Measurements from ENCODE around the gene ABHD8.

The ABHD8 gene

DNA sequence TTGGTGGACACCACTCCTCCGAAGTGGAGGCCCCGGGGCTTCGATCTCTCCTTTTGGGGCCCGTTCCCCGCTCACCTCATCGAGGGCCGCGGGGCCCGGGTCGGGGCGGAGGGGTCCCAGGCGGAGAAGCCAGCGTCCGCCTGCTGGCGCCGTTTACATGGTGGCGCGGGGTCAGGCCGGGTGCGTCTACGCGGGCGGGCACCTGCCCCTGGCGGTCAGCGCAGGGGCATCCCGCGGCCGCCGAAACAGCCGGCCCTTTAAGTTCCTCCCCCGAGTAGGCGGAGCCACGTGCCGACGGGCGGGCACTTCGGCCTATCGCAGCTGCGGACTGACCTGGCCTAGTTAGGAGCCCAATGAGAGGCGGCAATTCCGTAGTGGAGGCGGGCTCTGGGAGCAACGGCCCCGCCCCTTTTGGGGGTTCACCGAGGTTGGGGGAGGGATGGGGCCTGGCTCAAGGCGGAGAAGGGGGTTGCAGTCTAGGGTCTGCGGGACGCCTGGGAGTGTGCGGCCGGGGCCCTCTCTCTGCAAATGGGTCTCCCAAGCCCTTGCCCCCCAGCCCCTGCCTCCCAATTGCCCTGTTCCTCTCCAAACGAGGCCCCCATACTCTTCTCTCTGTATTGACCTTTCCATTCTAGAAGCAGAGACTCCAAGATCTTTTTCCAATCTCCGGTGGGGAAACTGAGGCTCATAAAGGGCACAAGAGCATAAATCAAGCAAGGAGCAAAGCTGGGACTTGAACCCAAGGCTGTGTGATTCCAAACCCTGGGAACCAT lies at the start of gene ABHD8:
ABHD8 (minus strand) TSS at position 259 of the 773 bp plus-strand sequence. CDS start 1,809 bp downstream, outside the sequence.
- no peak for TF ChIP-seq TEAD4 (IDR thresholded peaks at IDR 0.05)
- no peak for TF ChIP-seq RAD21 (IDR thresholded peaks at IDR 0.05; ENCODE audit: low read depth)
- no peak for TF ChIP-seq EP300 (IDR thresholded peaks at IDR 0.05; ENCODE audit: borderline replicate concordance)
- no peak for TF ChIP-seq REST (IDR thresholded peaks at IDR 0.05; ENCODE audit: low read depth)
- TF ChIP-seq TCF12 (IDR thresholded peaks at IDR 0.05; ENCODE audit: low read depth): no peak
- no peak for TF ChIP-seq TAF1 (IDR thresholded peaks at IDR 0.05; ENCODE audit: low read depth)
- TF ChIP-seq, protein P1, sequence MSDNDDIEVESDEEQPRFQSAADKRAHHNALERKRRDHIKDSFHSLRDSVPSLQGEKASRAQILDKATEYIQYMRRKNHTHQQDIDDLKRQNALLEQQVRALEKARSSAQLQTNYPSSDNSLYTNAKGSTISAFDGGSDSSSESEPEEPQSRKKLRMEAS (IDR thresholded peaks at IDR 0.05): peak; percentile 47; the same call in 1 of the 2 replicates
- TF ChIP-seq EGR1 (IDR thresholded peaks at IDR 0.05): no peak
- no peak for TF ChIP-seq CREB1 (IDR thresholded peaks at IDR 0.05; ENCODE audit: low read depth)
- TF ChIP-seq FOXM1 (IDR thresholded peaks at IDR 0.05; ENCODE audit: borderline replicate concordance, low read depth): no peak
- TF ChIP-seq, protein P2, sequence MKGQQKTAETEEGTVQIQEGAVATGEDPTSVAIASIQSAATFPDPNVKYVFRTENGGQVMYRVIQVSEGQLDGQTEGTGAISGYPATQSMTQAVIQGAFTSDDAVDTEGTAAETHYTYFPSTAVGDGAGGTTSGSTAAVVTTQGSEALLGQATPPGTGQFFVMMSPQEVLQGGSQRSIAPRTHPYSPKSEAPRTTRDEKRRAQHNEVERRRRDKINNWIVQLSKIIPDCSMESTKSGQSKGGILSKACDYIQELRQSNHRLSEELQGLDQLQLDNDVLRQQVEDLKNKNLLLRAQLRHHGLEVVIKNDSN (IDR thresholded peaks at IDR 0.05): peak; percentile 87
- peak; percentile 35 for TF ChIP-seq ZBTB7A (IDR thresholded peaks at IDR 0.05; ENCODE audit: low read depth)
- no peak for TF ChIP-seq NFIC (IDR thresholded peaks at IDR 0.05)
- no peak for TF ChIP-seq YY1 (IDR thresholded peaks at IDR 0.05; ENCODE audit: low read depth)
- TF ChIP-seq CEBPB (IDR thresholded peaks at IDR 0.05): no peak

- TF ChIP-seq CREB1 (IDR thresholded peaks at IDR 0.05; ENCODE audit: low read depth): no peak
- TF ChIP-seq TAF1 (IDR thresholded peaks at IDR 0.05; ENCODE audit: low read depth): no peak
- TF ChIP-seq ZBTB7A (IDR thresholded peaks at IDR 0.05; ENCODE audit: low read depth): no peak
- no peak for TF ChIP-seq CEBPB (IDR thresholded peaks at IDR 0.05)
- TF ChIP-seq YY1 (IDR thresholded peaks at IDR 0.05; ENCODE audit: low read depth): no peak
- TF ChIP-seq EGR1 (IDR thresholded peaks at IDR 0.05): no peak
- TF ChIP-seq, protein P1 (IDR thresholded peaks at IDR 0.05): no peak
- no peak for TF ChIP-seq NFIC (IDR thresholded peaks at IDR 0.05)
- TF ChIP-seq FOXM1 (IDR thresholded peaks at IDR 0.05; ENCODE audit: borderline replicate concordance, low read depth): no peak
- TF ChIP-seq, protein P2 (IDR thresholded peaks at IDR 0.05): no peak
- no peak for TF ChIP-seq EP300 (IDR thresholded peaks at IDR 0.05; ENCODE audit: borderline replicate concordance)
- TF ChIP-seq REST (IDR thresholded peaks at IDR 0.05; ENCODE audit: low read depth): no peak
- TF ChIP-seq RAD21 (IDR thresholded peaks at IDR 0.05; ENCODE audit: low read depth): no peak
- TF ChIP-seq TEAD4 (IDR thresholded peaks at IDR 0.05): no peak
- TF ChIP-seq TCF12 (IDR thresholded peaks at IDR 0.05; ENCODE audit: low read depth): no peak
Measured at GRCh38 chr19:17352608-17353280, 49.5 kb upstream of the ABHD8 start.

- TF ChIP-seq, protein P2 (IDR thresholded peaks at IDR 0.05): peak; percentile 56; the same call in 1 of the 2 replicates
- TF ChIP-seq TAF1 (IDR thresholded peaks at IDR 0.05; ENCODE audit: low read depth) (no peak), CREB1 (IDR thresholded peaks at IDR 0.05; ENCODE audit: low read depth) (peak; percentile 78), TCF12 (IDR thresholded peaks at IDR 0.05; ENCODE audit: low read depth) (no peak), ZBTB7A (IDR thresholded peaks at IDR 0.05; ENCODE audit: low read depth) (no peak)
Measured at GRCh38 chr19:17351815-17352435, 48.7 kb upstream of the ABHD8 start.

GRCh38 chr19:17348700-17349099 lies 45.5 kb upstream of the ABHD8 start:
- TF ChIP-seq ZBTB7A (IDR thresholded peaks at IDR 0.05; ENCODE audit: low read depth) (peak; percentile 47; the same call in 1 of the 2 replicates), TAF1 (IDR thresholded peaks at IDR 0.05; ENCODE audit: low read depth) (no peak), NFIC (IDR thresholded peaks at IDR 0.05) (peak; percentile 42; the same call in 1 of the 2 replicates)
